Measurements from ENCODE around the gene KCNT1.

The KCNT1 gene

GRCh38 chr9:135728436-135729110, 26.6 kb downstream of the KCNT1 start:
- no peak for TF ChIP-seq CTCF (IDR thresholded peaks at IDR 0.05; ENCODE audit: poor library complexity, severe bottlenecking)
- no peak for DNase-seq (ENCODE audit: low spot score)
- Histone ChIP-seq H3K4me1 (ENCODE audit: insufficient read depth, poor library complexity, severe bottlenecking) (no peaks in the 10 kb centered on the region), H3K4me3 (ENCODE audit: severe bottlenecking) (no peak overlapping the region), H3K27me3 (ENCODE audit: insufficient read depth, poor library complexity, severe bottlenecking) (peaks cover 7% of the 10 kb centered on the region), H3K36me3 (ENCODE audit: low read depth) (no peaks in the 10 kb centered on the region), H3K9me3 (ENCODE audit: severe bottlenecking) (no peaks in the 10 kb centered on the region), H3K27ac (ENCODE audit: poor library complexity, severe bottlenecking) (no peak overlapping the region)
- no peak for ATAC-seq (ENCODE audit: low read depth)

- no peak overlapping the region for H3K4me3 ChIP-seq (ENCODE audit: severe bottlenecking)
- no peak overlapping the region for H3K27ac ChIP-seq (ENCODE audit: poor library complexity, severe bottlenecking)
- no peak for ATAC-seq (ENCODE audit: low read depth)
- H3K36me3 ChIP-seq (ENCODE audit: low read depth): no peaks in the 10 kb centered on the region
- peaks cover 7% of the 10 kb centered on the region for H3K27me3 ChIP-seq (ENCODE audit: insufficient read depth, poor library complexity, severe bottlenecking)
- no peak for TF ChIP-seq CTCF (IDR thresholded peaks at IDR 0.05; ENCODE audit: poor library complexity, severe bottlenecking)
- H3K4me1 ChIP-seq (ENCODE audit: insufficient read depth, poor library complexity, severe bottlenecking): no peaks in the 10 kb centered on the region
- H3K9me3 ChIP-seq (ENCODE audit: severe bottlenecking): no peaks in the 10 kb centered on the region
- no peak for DNase-seq (ENCODE audit: low spot score)
These were observed 27.5 kb downstream of the KCNT1 start for GRCh38 chr9:135729480-135729879.

GRCh38 chr9:135731454-135731853, 29.5 kb downstream of the KCNT1 start:
- H3K4me1 ChIP-seq (ENCODE audit: insufficient read depth, poor library complexity, severe bottlenecking): no peaks in the 10 kb centered on the region
- no peak for DNase-seq (ENCODE audit: low spot score)
- no peak overlapping the region for H3K4me3 ChIP-seq (ENCODE audit: severe bottlenecking)
- H3K27ac ChIP-seq (ENCODE audit: poor library complexity, severe bottlenecking): no peak overlapping the region
- no peak for ATAC-seq (ENCODE audit: low read depth)
- H3K9me3 ChIP-seq (ENCODE audit: severe bottlenecking): no peaks in the 10 kb centered on the region
- no peaks in the 10 kb centered on the region for H3K36me3 ChIP-seq (ENCODE audit: low read depth)
- TF ChIP-seq CTCF (IDR thresholded peaks at IDR 0.05; ENCODE audit: poor library complexity, severe bottlenecking): no peak
- H3K27me3 ChIP-seq (ENCODE audit: insufficient read depth, poor library complexity, severe bottlenecking): peaks cover 21% of the 10 kb centered on the region

- DNase-seq (ENCODE audit: low spot score) (no peak), ATAC-seq (ENCODE audit: low read depth) (no peak)
- Histone ChIP-seq H3K27ac (ENCODE audit: poor library complexity, severe bottlenecking) (no peak overlapping the region), H3K4me3 (ENCODE audit: severe bottlenecking) (no peak overlapping the region), H3K9me3 (ENCODE audit: severe bottlenecking) (no peaks in the 10 kb centered on the region), H3K4me1 (ENCODE audit: insufficient read depth, poor library complexity, severe bottlenecking) (no peaks in the 10 kb centered on the region), H3K36me3 (ENCODE audit: low read depth) (no peaks in the 10 kb centered on the region), H3K27me3 (ENCODE audit: insufficient read depth, poor library complexity, severe bottlenecking) (peaks cover 32% of the 10 kb centered on the region)
- TF ChIP-seq CTCF (IDR thresholded peaks at IDR 0.05; ENCODE audit: poor library complexity, severe bottlenecking): no peak
These were observed 30.7 kb downstream of the KCNT1 start for GRCh38 chr9:135732569-135733257.

- Histone ChIP-seq H3K27ac (ENCODE audit: poor library complexity, severe bottlenecking) (no peak overlapping the region), H3K4me3 (ENCODE audit: severe bottlenecking) (no peak overlapping the region), H3K9me3 (ENCODE audit: severe bottlenecking) (no peaks in the 10 kb centered on the region), H3K4me1 (ENCODE audit: insufficient read depth, poor library complexity, severe bottlenecking) (no peaks in the 10 kb centered on the region), H3K27me3 (ENCODE audit: insufficient read depth, poor library complexity, severe bottlenecking) (peaks cover 30% of the 10 kb centered on the region), H3K36me3 (ENCODE audit: low read depth) (no peaks in the 10 kb centered on the region)
- ATAC-seq (ENCODE audit: low read depth) (no peak), DNase-seq (ENCODE audit: low spot score) (no peak)
- no peak for TF ChIP-seq CTCF (IDR thresholded peaks at IDR 0.05; ENCODE audit: poor library complexity, severe bottlenecking)
These were observed 32.7 kb downstream of the KCNT1 start for GRCh38 chr9:135734616-135735144.
